CD4-positive, alpha-beta T cell treated with Interleukin-15 for 4 hours (primary cell): ENCODE results near the gene GRID1.
A peak's percentile ranks its signal among the peaks of the same experiment; 100 is the strongest.
"Not testable (repeated sequence)": the region's sequence is repeated elsewhere in the genome, so short reads cannot be mapped to it uniquely, and the experiment has no call there.

Experiments
- DNase-seq: peaks from one replicate; pipeline ENCODE4 v3.0.0-alpha.2; 2020; ENCODE audit warnings: low spot score

The GRID1 gene

DNA sequence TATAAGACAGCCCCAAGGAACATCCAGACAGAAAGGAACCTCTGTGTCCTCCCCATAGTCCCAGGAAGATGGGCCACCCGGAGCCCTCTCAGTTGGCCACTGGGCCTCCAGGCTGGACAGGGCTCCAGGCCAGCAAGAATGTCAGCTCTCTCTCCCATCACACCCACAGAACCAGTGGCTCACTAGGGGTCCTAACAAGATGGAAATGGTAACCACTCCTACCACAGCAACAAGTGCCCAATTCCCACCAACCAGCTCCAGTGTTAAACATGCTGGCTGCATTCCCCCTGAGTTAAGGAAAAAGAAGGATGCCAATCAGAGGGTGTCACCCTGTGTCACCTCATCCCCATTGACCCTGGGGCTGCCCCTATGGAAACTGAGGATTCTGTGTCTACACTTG lies 333.0 kb downstream of the GRID1 start:
- DNase-seq = no peak

DNA sequence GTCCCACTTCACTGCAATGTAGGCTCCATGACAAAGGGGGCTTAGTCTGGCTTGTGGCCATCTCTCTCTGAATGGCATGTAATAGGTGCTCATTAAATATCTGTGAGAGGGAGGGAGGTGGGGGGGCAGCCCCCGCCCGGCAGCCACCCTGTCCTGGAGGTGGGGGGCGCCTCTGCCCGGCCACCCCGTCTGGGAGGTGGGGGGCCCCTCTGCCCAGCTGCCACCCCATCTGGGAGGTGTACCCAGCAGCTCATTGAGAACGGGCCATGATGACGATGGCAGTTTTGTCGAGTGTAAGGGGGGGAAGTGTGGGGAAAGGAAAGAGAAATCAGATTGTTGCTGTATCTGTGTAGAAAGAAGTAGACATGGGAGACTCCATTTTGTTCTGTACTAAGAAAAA lies 334.5 kb downstream of the GRID1 start:
- not testable (repeated sequence) for DNase-seq

DNA sequence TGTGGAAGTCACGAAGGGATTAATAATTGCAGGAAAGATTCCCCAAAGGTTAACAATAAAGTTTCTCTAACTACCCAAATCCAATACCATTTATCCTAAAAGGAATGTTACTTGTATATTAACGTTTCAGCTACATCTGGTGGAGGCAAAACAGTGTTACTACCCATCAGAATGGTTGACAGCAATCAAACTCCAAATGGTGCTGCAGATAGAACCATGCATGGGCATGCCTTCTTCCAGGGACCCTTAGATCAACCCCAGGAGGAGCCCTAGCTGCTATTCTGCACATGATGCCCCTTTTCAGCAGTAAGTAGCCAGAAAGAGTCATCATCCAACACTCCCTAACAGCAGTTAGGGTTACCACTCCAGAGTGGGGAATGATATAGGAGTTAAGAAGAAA lies 336.3 kb downstream of the GRID1 start:
- no peak for DNase-seq

DNA sequence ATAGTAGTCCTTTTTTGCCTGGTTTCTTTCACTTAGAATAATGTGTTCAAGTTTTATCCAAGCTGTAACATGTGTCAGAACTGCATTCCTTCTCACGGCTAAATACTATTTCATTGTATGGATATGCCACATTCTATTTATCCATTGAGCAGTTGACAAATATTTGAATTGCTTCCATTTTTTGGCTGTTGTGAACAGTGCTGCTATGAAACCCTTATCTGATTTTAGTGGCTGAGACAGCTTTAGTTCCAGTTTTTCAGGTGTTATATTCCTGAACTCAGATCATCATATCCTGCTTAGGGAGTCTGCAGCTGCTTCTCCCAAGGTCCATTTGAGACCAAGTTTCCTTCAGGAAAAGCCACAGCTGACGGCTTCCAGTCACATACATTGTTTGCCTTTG lies 339.2 kb downstream of the GRID1 start:
- no peak for DNase-seq

DNA sequence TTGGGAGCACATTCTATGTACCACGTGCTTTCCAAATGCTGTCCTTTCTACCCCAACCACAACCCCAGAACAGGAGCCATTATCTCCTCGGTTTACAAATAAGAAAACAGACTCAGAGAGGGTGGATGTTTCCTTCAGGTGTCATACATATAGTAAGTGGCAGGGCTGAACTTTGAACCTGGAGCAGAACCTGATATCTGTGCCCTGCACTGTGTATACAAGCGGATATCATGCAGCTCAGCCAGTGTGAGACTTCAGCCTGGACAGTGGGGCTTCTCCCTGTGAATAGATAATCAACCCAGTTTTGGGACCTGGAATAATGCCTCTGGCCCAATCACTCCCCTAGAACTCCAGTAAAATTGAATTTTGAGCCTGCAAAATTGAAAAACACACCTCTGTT lies 341.1 kb downstream of the GRID1 start:
- DNase-seq = no peak

DNA sequence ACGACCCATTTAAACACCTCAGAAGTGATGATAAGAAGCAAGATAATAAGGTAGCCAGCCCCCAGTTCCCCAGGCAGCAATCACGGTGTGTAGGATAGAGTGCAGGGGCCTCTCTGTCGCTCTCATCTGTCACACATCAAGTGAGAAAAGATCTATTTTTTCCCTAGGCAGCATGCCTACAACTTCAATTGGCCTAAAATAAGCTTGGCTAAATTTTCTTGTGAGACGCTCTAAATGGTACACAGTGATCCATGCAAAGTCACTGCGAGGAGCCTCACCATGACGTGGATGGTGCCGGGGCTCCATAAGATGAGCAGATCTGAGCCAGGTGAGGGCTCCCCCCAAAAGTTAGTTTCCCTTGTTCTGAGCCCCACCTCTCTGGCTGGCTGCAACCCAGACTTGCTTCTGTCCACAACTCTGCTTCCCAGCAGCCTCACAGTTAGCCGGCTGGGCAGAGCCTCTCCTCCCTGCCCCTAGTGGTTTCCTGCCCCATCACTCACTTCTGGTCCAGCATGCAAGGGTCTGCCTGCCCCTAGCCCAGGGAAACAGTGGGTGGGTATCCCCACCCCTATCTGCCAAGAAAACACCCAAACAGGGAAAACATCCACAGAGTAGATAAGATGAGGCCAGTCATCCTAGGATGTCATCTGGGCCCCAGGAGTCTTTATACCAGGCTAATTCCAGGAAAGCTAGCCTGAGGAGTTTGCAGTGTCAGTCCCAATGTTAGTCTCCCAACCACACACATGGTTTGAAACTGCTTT lies 342.1 kb downstream of the GRID1 start:
- no peak for DNase-seq

GRCh38 chr10:86023931-86024280 lies 342.7 kb downstream of the GRID1 start:
- DNase-seq = no peak

- no peak for DNase-seq
These were observed 343.3 kb downstream of the GRID1 start for GRCh38 chr10:86023336-86023735.

DNA sequence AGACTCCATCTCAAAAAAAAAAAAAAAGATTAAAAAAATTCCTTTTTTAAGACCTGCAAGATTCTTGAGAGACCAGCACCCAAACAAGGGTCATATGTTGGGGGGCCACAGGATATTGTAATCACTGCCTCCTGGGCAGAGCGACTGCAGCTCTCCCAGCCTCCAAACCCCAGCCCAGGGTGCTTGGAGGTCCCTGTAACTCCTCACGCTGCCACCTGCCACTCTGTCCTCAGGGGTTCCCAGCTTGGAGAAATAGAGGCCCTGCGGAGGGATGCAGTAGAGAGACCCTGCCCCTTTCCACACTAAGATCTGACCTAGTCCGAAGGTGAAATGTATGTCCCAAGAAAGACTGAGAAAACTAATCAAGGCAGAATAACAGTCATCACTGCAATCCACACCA lies 343.7 kb downstream of the GRID1 start:
- no peak for DNase-seq

DNA sequence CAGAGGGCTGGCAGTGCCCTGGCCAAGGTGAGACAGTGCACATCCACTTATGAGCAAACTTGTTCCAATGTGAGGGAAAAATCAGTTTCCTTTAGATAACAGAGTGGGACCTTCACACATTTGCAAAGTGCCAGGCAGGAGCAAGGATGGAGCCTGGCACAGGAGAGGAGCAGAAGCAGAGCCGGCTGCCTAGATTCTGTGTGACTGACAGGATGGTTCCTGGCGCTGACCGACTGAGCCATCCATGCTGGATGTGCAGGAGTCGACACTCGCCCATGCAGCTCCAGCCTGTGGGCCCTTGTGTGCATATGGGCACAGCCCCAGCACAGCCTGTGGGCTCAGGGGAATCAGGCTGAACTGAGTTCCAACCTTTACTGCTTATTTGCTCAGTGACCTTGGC lies 346.5 kb downstream of the GRID1 start:
- no peak for DNase-seq

DNA sequence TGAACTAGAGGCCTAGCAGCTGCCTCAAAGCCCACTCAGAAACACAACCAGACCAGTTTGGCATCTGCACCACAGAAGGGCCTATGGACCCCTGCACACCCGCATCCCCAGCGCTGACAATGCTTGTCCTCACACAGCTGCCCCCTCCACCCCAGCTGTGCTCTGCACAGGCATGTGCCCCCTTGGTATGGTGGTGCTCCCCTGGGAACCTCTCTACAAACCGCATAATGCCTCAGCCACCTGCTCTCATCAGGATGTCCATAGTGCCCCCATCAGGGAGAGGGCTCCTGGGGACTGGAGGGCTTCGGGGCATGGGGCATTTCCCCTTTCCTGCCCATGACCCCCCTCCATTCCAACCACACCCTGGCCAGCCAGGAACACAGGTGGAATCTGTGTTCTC lies 347.5 kb downstream of the GRID1 start:
- DNase-seq = no peak

DNA sequence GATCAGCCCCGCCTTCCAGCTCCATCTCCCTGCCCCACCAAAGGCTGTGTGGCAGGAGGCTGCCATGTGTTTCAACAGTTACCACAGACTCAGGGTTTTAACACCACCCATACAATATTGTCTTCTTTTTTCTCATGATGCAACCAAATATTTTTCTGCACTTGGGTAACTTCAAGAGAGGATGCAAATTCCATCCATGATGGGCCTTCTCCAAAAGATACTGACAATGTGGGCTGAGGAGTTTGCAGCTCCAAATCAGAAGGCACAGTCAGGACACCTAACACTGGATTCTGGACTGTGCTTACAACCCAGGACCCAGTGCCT lies 347.9 kb downstream of the GRID1 start:
- DNase-seq = no peak

- no peak for DNase-seq
These were observed 348.5 kb downstream of the GRID1 start for GRCh38 chr10:86017841-86018734.

GRCh38 chr10:86013568-86013967 lies 353.0 kb downstream of the GRID1 start:
- DNase-seq = no peak

DNA sequence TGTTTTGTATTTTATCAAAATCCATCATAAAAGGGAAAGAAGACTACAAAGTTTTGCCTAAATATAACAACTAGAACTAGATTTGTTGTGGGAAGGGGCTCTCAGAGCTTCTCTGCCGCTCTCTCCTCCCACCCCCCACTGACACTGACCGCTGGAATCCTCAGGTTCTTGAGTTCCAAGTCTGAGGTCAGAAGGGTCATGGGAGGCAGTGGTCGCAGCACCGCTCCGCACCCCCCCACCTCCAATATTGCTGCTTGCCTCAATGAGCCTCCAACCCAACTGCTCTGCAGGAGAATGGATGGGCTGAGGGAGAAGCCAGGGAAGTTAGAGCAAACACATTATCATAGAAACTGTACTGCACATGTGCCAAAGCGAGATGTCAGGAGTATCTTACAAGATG lies 359.4 kb downstream of the GRID1 start:
- no peak for DNase-seq

DNA sequence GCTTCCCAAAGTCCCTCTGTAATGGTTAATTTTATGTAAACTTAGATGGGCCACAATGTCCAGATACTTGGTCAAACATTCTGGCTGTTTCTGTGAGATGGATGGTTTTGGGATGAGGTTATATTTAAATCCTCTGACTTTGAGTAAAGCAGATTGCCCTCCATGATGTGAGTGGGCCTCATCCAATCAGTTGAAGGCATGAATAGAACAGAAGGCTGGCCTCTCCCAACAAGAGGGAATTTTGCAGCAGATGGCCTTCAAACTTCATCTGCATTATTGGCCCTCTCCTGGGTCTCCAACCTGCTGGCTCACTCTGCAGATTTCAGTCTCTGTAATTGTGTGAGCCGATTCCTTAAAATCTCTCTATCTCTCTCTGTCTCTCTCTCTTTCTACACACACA lies 362.3 kb downstream of the GRID1 start:
- no peak for DNase-seq

DNA sequence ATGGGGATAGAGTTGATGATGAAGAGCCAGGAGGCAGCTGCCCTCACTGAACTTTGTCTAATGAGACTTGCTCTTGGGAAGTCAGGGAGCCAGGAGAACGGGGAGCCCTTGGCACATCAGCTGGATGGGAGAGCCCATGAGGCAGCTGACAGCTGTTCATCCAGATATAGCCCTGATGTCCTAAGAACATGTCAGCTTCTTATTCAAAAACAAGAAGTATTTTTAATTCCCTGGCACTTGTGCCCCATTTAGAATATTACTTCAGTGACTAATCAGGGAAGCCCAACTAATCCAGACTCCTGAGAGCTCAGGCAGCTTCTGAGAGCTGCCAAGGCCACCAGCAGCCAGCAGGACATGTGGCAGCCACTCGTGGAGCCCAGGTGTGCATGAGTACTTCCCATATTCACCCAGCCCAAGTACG lies 363.4 kb downstream of the GRID1 start:
- DNase-seq = no peak

DNA sequence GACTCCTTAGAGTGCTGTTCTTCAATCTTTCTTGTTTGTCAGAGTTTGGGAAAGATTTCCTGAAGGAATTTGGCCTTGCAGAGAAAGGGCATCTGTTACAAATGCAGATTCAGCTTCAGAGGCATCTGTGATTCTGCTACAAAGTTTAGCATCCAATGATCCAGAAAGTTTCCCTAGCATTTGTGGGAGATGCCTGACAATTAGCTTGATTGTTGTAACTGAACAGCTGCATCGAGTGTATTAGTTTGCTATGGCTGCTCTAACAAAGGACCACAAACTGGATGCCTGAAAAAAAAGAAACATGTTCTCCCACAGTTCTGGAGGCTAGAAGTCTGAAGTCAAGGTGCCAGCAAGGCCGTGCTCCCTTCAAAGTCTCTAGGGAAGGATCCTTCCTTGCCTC lies 365.1 kb downstream of the GRID1 start:
- DNase-seq = no peak

DNA sequence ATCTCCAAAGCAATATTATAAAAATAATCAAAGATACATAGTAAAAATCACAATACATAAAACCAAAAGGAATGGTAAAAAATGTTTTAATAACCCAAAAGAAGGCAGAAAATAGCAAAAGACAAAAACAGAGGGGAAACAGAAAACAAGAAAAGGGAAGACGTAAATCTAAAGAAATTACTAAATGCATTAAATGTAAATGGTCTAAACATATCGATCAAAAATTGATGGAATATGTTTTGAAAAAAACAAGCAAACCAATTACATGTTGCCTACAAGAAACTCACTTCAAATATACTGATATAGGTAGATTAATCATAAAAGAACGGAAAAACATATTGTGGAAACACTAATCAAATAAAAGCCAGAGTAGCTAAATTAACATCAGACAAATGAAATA lies 369.1 kb downstream of the GRID1 start:
- DNase-seq = no peak

- peak; percentile 4 for DNase-seq
These were observed 370.8 kb downstream of the GRID1 start for GRCh38 chr10:85995791-85996190.

GRCh38 chr10:85993840-85994507 lies 372.6 kb downstream of the GRID1 start:
- DNase-seq = no peak

DNA sequence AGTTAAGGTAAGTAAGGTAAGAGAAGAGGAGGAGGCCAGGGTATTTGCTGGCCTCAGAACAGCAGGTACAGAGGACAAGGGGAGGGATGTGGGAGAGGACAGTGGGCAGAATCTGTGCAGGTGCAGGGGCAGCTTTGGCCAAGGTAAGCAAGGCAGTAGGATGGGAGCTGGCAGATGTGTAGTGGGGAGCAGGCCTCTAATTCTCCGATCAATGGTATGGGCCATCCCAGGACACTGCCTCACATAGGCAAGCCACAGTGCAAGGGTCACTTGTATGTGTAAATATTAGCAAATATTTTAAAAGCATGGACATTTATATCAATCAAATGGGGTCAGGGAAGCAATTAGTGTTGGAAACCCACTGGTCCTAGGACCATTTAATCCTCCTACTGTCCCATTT lies 373.5 kb downstream of the GRID1 start:
- DNase-seq = no peak

DNA sequence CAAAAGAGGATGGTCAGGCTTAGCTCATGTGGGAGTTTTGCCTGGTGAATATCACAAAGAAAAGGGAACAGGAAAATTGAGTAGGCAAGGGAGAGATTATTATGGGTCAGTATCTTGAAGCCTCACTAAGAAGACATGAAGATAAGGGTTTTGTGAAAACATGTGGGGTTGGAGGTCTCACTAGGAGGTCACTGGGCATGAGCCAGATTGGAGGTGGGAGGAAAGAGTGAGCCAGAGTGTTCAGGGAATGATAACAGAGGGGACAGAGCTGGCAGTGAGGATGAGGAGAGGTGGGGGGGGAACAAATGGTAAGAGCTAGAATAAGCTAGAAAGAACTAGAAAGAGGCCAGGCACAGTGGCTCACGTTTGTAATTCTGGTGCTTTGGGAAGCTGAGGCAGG lies 374.3 kb downstream of the GRID1 start:
- DNase-seq = no peak
